HFF-Myc (cell line): ENCODE measurements around the gene EYS.

Source experiments
- DNase-seq: peaks from one replicate; pipeline ENCODE4 v3.0.0-alpha.2; 2011; ENCODE audit warnings: low read depth; ENCODE audit errors: extremely low read depth
- H3K4me3 ChIP-seq: replicated peaks from 2 replicates; pipeline ENCODE4 v1.5.1; 2011; ENCODE audit warnings: low read depth, mild to moderate bottlenecking, control low read depth, low read length
- TF ChIP-seq, protein P1 (sequence below): IDR thresholded peaks from 2 replicates; pipeline ENCODE4 v1.5.1; 2012; ENCODE audit warnings: mild to moderate bottlenecking, low read depth, low read length, control low read depth; ENCODE audit errors: missing control alignments

EYS gene

GRCh38 chr6:64141680-64142079, 1565.3 kb downstream of the EYS start:
- DNase-seq = no peak
- TF ChIP-seq, protein P1, sequence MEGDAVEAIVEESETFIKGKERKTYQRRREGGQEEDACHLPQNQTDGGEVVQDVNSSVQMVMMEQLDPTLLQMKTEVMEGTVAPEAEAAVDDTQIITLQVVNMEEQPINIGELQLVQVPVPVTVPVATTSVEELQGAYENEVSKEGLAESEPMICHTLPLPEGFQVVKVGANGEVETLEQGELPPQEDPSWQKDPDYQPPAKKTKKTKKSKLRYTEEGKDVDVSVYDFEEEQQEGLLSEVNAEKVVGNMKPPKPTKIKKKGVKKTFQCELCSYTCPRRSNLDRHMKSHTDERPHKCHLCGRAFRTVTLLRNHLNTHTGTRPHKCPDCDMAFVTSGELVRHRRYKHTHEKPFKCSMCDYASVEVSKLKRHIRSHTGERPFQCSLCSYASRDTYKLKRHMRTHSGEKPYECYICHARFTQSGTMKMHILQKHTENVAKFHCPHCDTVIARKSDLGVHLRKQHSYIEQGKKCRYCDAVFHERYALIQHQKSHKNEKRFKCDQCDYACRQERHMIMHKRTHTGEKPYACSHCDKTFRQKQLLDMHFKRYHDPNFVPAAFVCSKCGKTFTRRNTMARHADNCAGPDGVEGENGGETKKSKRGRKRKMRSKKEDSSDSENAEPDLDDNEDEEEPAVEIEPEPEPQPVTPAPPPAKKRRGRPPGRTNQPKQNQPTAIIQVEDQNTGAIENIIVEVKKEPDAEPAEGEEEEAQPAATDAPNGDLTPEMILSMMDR = no peak
- H3K4me3 ChIP-seq = no peak overlapping the region

DNA sequence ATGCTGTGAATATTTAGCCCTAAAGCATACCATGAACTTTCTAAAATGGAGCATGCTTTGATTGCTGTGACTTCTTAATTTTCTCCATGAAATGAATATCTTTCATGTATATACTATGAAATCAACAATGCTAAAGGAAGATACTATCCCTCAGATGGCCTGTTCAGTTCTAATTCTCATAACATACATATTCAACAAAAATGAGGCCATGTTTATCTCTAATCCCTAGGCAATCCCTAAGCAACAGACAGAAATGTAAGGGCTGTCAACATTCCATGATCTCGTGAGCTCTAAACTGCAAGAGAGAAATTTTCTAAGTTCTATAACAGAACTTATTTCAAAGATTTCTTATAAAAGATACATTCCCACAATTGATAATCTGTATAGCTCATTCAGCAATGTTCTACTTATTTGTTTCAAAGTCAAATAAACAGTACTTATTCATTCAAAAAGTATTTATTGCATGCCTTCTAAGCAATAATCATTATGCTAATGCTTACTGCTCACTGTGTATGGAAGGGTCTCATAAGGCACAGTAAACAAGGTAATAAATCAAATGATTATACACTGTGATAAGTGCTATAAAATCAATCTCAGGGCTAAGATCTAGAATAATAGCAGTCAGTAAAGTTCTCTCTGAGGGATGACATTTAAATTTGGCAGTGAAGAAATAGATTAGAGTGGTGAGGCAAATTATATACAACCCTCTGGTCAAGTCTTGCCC, 1578.6 kb downstream of the EYS start:
- DNase-seq = no peak
- TF ChIP-seq, protein P1 = no peak
- H3K4me3 ChIP-seq = no peak overlapping the region

DNA sequence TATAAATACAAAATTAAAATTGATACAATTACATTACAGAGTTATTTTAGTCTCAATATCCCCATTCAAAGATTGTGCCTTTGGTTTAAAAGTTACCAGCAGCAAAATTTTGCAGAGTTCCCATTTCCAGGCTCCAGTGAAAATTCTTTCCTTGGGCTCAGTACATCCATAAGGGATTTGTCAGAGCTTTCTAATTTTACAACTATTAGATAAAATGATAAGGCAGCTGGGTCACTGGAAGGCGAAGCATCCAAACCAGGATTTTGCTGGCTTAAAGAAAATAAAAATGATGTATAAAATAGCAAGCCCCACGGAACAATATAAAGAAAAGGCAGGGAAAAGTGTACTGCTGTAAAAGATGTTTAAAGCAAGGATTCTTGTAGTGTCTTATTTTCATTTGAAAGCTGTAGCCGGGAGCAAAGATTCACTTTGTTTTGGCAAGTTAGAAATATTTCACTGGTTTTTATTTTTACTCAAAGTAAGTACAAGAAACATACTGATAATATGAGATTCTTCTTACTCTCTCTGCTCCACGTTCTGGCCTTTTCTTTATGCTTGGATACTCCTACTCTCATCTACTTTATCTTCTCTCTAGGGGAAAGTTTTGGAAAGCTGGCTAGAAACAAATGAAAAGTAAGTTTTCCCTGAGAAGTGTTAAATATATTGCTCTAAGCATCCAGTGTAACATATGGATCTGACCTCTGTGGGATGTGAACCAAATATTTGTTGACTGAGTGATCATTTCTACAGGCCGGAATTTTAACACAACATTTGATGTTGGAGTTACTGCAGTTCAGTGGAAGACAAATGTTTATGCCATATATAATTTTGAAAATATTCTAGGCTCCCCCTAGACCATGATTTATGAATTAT, 1583.0 kb downstream of the EYS start:
- DNase-seq = no peak
- no peak overlapping the region for H3K4me3 ChIP-seq
- TF ChIP-seq, protein P1 = no peak

DNA sequence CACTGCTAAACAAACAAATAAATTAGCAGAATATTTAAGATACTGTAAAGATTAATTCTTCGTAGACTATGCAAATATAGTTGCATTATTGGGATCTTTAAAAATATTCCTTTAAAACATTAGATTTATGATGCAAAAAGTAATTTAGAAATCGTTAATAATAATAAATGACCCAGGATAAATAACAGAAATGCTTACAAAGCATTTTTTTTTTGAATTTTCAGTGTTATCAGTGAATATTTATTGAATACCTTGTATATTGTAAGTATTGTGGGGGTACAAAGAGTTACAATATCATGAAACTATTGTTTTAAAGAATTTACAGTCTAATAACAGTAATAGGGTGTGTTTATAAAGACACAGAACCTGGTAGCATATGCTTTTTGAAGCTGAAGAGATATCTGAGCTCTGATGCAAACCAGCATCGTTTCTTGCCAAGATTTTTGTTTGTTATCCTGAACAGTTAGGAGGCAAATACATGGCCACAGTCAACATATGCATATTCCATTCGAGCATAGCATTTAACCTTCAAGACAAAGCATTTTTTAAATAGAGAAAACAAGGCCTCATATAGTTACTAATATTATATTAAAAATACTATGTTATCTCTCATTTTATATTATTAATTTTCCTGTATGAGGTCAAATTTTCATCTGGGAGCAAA, 1584.2 kb downstream of the EYS start:
- TF ChIP-seq, protein P1 = no peak
- DNase-seq = no peak
- no peak overlapping the region for H3K4me3 ChIP-seq

- H3K4me3 ChIP-seq = no peak overlapping the region
- no peak for DNase-seq
- TF ChIP-seq, protein P1 = no peak
These were observed 1585.9 kb downstream of the EYS start for GRCh38 chr6:64121011-64121565.

DNA sequence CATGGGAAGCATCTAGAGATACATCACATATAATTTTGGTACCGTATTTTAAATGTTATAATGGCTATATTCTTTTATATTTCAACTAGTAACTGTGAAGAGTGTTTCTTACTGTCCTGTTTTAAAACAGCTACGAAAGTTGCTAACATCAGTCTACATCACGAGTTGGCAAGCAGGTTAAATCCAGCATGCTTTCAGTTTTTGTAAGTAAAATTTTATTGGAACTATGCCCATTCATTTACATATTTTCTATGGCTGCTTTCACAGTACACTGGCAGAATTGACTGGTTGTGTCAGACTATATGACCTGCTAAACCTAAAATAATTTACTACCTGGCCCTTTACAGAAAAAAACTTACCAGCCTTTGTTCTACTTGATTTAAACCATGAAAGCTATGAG, 1593.3 kb downstream of the EYS start:
- TF ChIP-seq, protein P1 = no peak
- DNase-seq = no peak

More for the DNA sequence above, 1593.3 kb downstream of the EYS start:
- H3K4me3 ChIP-seq = no peak overlapping the region
